Prostate gland (tissue), 2 donors: ENCODE results near the gene RAD23B.

ENCODE experiments used
- POLR2AphosphoS5 ChIP-seq: sonication (generic); formaldehyde crosslinking; IDR thresholded peaks from one replicate; pipeline ENCODE4 v1.6.1; 2017; ENCODE audit warnings: antibody characterized with exemption
- TF ChIP-seq, protein P1 (sequence below), 4 experiments: fragments of 200-600 bp in 2 of 4; fragments of 450-650 bp in 2 of 4; sonication (generic) in 2 of 4; IDR thresholded peaks; 1 replicate in 3 of 4; 2 replicates in 1 of 4; pipeline ENCODE4 v1.5.1; 2016 to 2019; ENCODE audit warnings: antibody characterized with exemption in 4 of 4, mild to moderate bottlenecking in 2 of 4, moderate library complexity in 2 of 4

DNA sequence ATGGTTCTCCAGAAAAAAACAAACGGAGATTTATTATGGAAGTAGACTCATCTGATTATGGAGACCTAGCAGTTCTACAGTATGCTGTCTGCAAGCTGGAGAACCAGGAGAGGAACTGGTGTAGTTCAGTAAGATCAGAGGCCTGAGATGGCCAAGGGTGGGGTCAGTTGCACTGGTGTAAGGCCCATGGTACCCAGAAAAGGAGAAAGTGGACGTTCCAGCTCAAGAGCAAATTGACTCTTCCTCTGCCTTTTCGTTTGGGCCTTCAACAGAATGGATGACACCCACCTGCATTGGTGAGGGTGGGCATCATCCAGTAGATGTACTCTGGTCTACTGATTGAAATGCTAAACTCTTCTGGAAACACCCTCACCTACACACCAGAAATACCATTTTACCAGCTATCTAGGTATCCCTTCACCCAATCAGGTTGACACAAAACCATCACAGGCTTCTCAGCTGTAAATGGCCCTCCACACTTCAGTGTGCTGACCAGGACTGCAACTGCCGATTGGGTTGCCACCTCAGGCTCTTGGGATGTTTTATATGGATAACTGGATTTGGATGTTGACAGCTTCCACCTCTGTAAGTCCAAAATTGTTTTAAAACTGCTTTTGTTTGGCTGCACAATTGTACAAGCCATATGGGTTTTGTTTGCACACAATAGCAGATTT, 51.2 kb downstream of the RAD23B start:
- TF ChIP-seq POLR2AphosphoS5: no peak
- TF ChIP-seq, protein P1, sequence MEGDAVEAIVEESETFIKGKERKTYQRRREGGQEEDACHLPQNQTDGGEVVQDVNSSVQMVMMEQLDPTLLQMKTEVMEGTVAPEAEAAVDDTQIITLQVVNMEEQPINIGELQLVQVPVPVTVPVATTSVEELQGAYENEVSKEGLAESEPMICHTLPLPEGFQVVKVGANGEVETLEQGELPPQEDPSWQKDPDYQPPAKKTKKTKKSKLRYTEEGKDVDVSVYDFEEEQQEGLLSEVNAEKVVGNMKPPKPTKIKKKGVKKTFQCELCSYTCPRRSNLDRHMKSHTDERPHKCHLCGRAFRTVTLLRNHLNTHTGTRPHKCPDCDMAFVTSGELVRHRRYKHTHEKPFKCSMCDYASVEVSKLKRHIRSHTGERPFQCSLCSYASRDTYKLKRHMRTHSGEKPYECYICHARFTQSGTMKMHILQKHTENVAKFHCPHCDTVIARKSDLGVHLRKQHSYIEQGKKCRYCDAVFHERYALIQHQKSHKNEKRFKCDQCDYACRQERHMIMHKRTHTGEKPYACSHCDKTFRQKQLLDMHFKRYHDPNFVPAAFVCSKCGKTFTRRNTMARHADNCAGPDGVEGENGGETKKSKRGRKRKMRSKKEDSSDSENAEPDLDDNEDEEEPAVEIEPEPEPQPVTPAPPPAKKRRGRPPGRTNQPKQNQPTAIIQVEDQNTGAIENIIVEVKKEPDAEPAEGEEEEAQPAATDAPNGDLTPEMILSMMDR (IDR thresholded peaks at IDR 0.05): no peak
